Ectodermal cell (in vitro differentiated cells): ENCODE measurements around the gene RPS15. TPM values are rescaled to one million over a fixed set of nuclear protein-coding genes. Genes with fewer than 3 reads are reported as not detected.

Experiments used
- H3K27ac ChIP-seq: 2 replicates; pipeline ENCODE4 v1.7.0; 2013; ENCODE audit warnings: mild to moderate bottlenecking, low read depth, low read length; ENCODE audit not compliant: insufficient read depth, poor library complexity, severe bottlenecking
- H3K27me3 ChIP-seq: 2 replicates; pipeline ENCODE4 v1.7.0; 2013; ENCODE audit warnings: mild to moderate bottlenecking, low read length; ENCODE audit not compliant: insufficient read depth, control insufficient read depth, poor library complexity, severe bottlenecking
- H3K36me3 ChIP-seq: one replicate; pipeline ENCODE4 v1.7.0; 2013; ENCODE audit warnings: low read length; ENCODE audit not compliant: control insufficient read depth, insufficient read depth
- H3K4me1 ChIP-seq: one replicate; pipeline ENCODE4 v1.7.0; 2013; ENCODE audit warnings: low read length; ENCODE audit not compliant: control insufficient read depth, insufficient read depth
- H3K4me3 ChIP-seq: 2 replicates; pipeline ENCODE4 v1.7.0; 2013; ENCODE audit warnings: low read depth, low read length, control low read depth; ENCODE audit not compliant: insufficient read depth
- H3K9me3 ChIP-seq: 2 replicates; pipeline ENCODE4 v1.7.0; 2013; ENCODE audit warnings: mild to moderate bottlenecking, low read length, moderate library complexity; ENCODE audit not compliant: control insufficient read depth
- WGBS, 2 experiments: methylation state at CpG; one replicate each; pipeline ENCODE4 v1.1.7; 2013; ENCODE audit warnings: missing lambda C conversion rate in 2 of 2; 5-methylcytosine and 5-hydroxymethylcytosine counted together
- polyA plus RNA-seq, 4 experiments: library from polyadenylated mRNA; stranded (reverse); fragments of 50-300 nt; gene quantifications; one replicate each; pipeline ENCODE4 v1.2.3, GENCODE V29; 2013

Gene RPS15
- polyA plus RNA-seq (2013, experiment 1 of 4) = 2,057 TPM
- 2,044 TPM for polyA plus RNA-seq (2013, experiment 2 of 4)
- polyA plus RNA-seq (2013, experiment 3 of 4) = 2,363 TPM
- polyA plus RNA-seq (2013, experiment 4 of 4) = 2,339 TPM

- no peaks in the 10 kb centered on the region for H3K27me3 ChIP-seq
- H3K4me3 ChIP-seq = peak within 1 kb of the TSS; percentile 86
- H3K4me1 ChIP-seq = peaks cover 7% of the 10 kb centered on the region
- peaks cover 31% of the 10 kb centered on the region for H3K36me3 ChIP-seq
- peak within 1 kb of the TSS; percentile 96 for H3K27ac ChIP-seq
- 2 to 3% methylated on average over 100 of the region's 100 CpGs for WGBS, 2 experiments
- no peaks in the 10 kb centered on the region for H3K9me3 ChIP-seq
Observed at GRCh38 chr19:1438035-1438932, at the start of gene RPS15. TSS of gene RPS15 (plus strand) at chr19:1438396. CDS start at chr19:1438426, 30 bp downstream.

DNA sequence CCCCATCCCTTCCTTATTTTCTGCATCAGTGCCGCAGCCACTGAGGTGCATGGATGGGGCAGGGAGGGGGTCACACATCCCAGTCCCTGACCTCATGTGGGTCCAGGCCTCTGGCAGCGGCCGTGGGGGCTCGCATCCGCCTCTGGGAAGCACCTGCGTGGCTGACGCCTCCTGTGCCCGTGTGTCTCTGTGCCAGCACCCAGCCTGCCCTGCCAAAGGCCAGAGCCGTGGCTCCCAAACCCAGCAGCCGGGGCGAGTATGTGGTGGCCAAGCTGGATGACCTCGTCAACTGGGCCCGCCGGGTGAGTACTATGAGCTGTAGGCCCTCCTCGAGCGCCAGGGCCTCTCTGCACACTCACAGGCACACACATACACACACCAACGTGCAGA is 49.6 kb upstream of the RPS15 start:
- 95 to 96% methylated on average over 17 of the region's 17 CpGs for WGBS, 2 experiments
- no peak overlapping the region for H3K27ac ChIP-seq

DNA sequence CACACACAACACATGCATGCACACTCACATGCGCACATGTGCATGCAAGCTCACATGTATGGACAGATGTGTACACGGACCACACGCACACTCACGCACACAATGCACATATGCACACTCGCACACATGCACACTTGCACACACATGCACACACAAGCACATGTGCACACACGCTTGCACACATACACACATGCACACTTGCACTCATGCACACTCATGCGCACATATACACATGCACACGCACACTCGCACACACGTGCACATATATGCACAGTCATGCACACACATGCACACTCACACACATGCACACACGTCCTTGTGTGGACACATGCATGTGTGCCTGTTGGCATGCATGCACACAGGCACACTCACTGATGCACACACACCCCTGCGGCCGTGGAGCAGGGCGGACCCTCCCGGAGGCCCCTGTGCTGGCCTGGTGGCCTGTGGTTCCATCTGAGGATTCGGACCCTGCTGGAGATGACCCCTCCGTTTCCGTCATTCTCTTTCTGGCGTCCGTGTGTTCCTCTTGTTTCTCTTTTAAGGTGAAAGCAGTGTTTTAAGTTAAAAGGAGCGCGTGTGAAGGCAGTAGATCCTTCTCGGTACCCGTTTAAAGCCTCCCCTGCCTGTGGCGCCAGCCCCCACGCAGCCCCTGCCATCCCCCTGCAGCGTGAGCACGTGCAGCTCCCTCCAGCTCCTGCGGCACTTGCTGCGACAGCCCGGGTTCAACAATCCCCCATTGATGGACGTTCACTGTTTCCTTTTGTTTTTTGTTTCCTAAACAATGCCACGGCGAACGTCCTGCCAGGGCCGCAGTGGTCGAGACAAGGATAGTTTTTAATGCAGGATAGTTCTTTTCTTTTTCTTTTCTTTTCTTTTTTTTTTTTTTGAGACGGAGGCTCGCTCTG is 48.9 kb upstream of the RPS15 start:
- H3K27me3 ChIP-seq = no peaks in the 10 kb centered on the region
- H3K9me3 ChIP-seq = no peaks in the 10 kb centered on the region
- no peak overlapping the region for H3K4me3 ChIP-seq
- 93 to 95% methylated on average over 38 of the region's 39 CpGs for WGBS, 2 experiments
- peaks cover 19% of the 10 kb centered on the region for H3K36me3 ChIP-seq
- H3K4me1 ChIP-seq = peaks cover 5% of the 10 kb centered on the region
- H3K27ac ChIP-seq = no peak overlapping the region

More for the DNA sequence above, 49.6 kb upstream of the RPS15 start:
- H3K9me3 ChIP-seq = no peaks in the 10 kb centered on the region
- no peak overlapping the region for H3K4me3 ChIP-seq
- H3K36me3 ChIP-seq = peaks cover 19% of the 10 kb centered on the region
- peaks cover 6% of the 10 kb centered on the region for H3K4me1 ChIP-seq
- no peaks in the 10 kb centered on the region for H3K27me3 ChIP-seq

GRCh38 chr19:1390890-1391423 is 47.2 kb upstream of the RPS15 start:
- no peaks in the 10 kb centered on the region for H3K4me1 ChIP-seq
- H3K4me3 ChIP-seq = no peak overlapping the region
- 93% methylated on average over 42 of the region's 42 CpGs for WGBS, 2 experiments

GRCh38 chr19:1392407-1392806 is 45.8 kb upstream of the RPS15 start:
- no peaks in the 10 kb centered on the region for H3K9me3 ChIP-seq
- peaks cover 19% of the 10 kb centered on the region for H3K36me3 ChIP-seq
- no peak overlapping the region for H3K4me3 ChIP-seq
- WGBS, 2 experiments = 95 to 96% methylated on average over 15 of the region's 15 CpGs
- H3K4me1 ChIP-seq = peaks cover 7% of the 10 kb centered on the region
- no peak overlapping the region for H3K27ac ChIP-seq
- H3K27me3 ChIP-seq = no peaks in the 10 kb centered on the region

More at GRCh38 chr19:1390890-1391423, 47.2 kb upstream of the RPS15 start:
- Histone ChIP-seq H3K9me3 (no peaks in the 10 kb centered on the region), H3K27ac (no peak overlapping the region), H3K36me3 (peaks cover 19% of the 10 kb centered on the region), H3K27me3 (no peaks in the 10 kb centered on the region)

- Histone ChIP-seq H3K27ac (no peak overlapping the region), H3K36me3 (peaks cover 19% of the 10 kb centered on the region), H3K4me3 (no peak overlapping the region), H3K27me3 (no peaks in the 10 kb centered on the region), H3K9me3 (no peaks in the 10 kb centered on the region), H3K4me1 (peaks cover 7% of the 10 kb centered on the region)
- 95 to 96% methylated on average over 37 of the region's 37 CpGs for WGBS, 2 experiments
Observed at GRCh38 chr19:1392939-1393530, 45.2 kb upstream of the RPS15 start.

DNA sequence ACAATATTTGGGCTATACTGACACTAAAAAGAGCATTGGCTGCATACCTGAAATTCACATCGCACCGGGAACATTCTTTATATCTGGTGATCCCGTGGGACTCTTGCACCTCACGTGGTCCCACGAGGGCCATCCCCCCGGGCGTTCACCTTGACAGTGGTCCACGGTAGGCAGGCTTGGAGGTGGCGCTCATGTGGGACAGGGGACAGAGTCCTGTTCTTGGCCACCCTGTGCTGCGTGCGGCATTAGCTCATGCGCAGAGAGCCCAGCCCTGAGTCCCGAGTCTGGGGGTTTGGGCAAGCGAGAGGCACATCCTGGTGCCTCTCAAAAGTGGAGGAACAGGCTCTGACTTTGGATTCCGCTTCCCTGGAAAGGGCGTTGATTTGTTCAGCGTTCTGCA is 44.4 kb upstream of the RPS15 start:
- H3K27me3 ChIP-seq = no peaks in the 10 kb centered on the region
- H3K27ac ChIP-seq = no peak overlapping the region
- whole genome bisulfite sequencing, 2 experiments = 93 to 95% methylated on average over 17 of the region's 17 CpGs
- H3K4me1 ChIP-seq = peaks cover 7% of the 10 kb centered on the region
- H3K36me3 ChIP-seq = peaks cover 16% of the 10 kb centered on the region
- no peaks in the 10 kb centered on the region for H3K9me3 ChIP-seq
- H3K4me3 ChIP-seq = no peak overlapping the region

GRCh38 chr19:1394252-1395193 is 43.7 kb upstream of the RPS15 start:
- no peaks in the 10 kb centered on the region for H3K27me3 ChIP-seq
- no peak overlapping the region for H3K27ac ChIP-seq
- peaks cover 7% of the 10 kb centered on the region for H3K4me1 ChIP-seq
- H3K9me3 ChIP-seq = no peaks in the 10 kb centered on the region
- peaks cover 9% of the 10 kb centered on the region for H3K36me3 ChIP-seq
- no peak overlapping the region for H3K4me3 ChIP-seq
- WGBS, 2 experiments = 66 to 68% methylated on average over 43 of the region's 43 CpGs
